GM21723 (cell line): ENCODE data around the gene KIF1B.
"Not testable (repeated sequence)": the region's sequence is repeated elsewhere in the genome, so short reads cannot be mapped to it uniquely, and the experiment has no call there.

Experiments used
- ATAC-seq: cut with Tn5 transposase; IDR thresholded peaks from one replicate; pipeline ENCODE4 v1.9.1; 2021; ENCODE audit warnings: mild to moderate bottlenecking, moderate library complexity; ENCODE audit not compliant: unreplicated experiment

The KIF1B gene

GRCh38 chr1:10322821-10323220 lies 112.5 kb downstream of the KIF1B start:
- no peak for ATAC-seq

- no peak for ATAC-seq
Measured at GRCh38 chr1:10324627-10325026, 114.3 kb downstream of the KIF1B start.

GRCh38 chr1:10325521-10325920 lies 115.2 kb downstream of the KIF1B start:
- no peak for ATAC-seq

GRCh38 chr1:10326251-10326650 lies 115.9 kb downstream of the KIF1B start:
- no peak for ATAC-seq

- ATAC-seq, result no peak
Measured at GRCh38 chr1:10328180-10328963, 118.0 kb downstream of the KIF1B start.

GRCh38 chr1:10337436-10337835 lies 127.1 kb downstream of the KIF1B start:
- no peak for ATAC-seq

GRCh38 chr1:10338047-10338446 lies 127.7 kb downstream of the KIF1B start:
- no peak for ATAC-seq

GRCh38 chr1:10338611-10339010 lies 128.2 kb downstream of the KIF1B start:
- ATAC-seq, result no peak

GRCh38 chr1:10339036-10339567 lies 128.7 kb downstream of the KIF1B start:
- no peak for ATAC-seq

- no peak for ATAC-seq
Measured at GRCh38 chr1:10339815-10340214, 129.4 kb downstream of the KIF1B start.

- no peak for ATAC-seq
Measured at GRCh38 chr1:10340930-10341590, 130.7 kb downstream of the KIF1B start.

GRCh38 chr1:10347109-10347508 lies 136.7 kb downstream of the KIF1B start:
- no peak for ATAC-seq

GRCh38 chr1:10353282-10353681 lies 142.9 kb downstream of the KIF1B start:
- ATAC-seq, result no peak

- ATAC-seq, result no peak
Measured at GRCh38 chr1:10353693-10354092, 143.3 kb downstream of the KIF1B start.

GRCh38 chr1:10360045-10360444 lies 149.7 kb downstream of the KIF1B start:
- no peak for ATAC-seq

GRCh38 chr1:10361515-10361914 lies 151.1 kb downstream of the KIF1B start:
- ATAC-seq, result no peak

GRCh38 chr1:10368194-10368593 lies 157.8 kb downstream of the KIF1B start:
- no peak for ATAC-seq

- no peak for ATAC-seq
Measured at GRCh38 chr1:10374442-10374860, 164.1 kb downstream of the KIF1B start.

GRCh38 chr1:10377365-10378029 lies 167.1 kb downstream of the KIF1B start:
- ATAC-seq, result not testable (repeated sequence)

- no peak for ATAC-seq
Measured at GRCh38 chr1:10378081-10378841, 167.9 kb downstream of the KIF1B start.

GRCh38 chr1:10379101-10379620 lies 168.8 kb downstream of the KIF1B start:
- ATAC-seq, result no peak
